Measurements from ENCODE around the gene IFNG-AS1.

Gene IFNG-AS1

DNA sequence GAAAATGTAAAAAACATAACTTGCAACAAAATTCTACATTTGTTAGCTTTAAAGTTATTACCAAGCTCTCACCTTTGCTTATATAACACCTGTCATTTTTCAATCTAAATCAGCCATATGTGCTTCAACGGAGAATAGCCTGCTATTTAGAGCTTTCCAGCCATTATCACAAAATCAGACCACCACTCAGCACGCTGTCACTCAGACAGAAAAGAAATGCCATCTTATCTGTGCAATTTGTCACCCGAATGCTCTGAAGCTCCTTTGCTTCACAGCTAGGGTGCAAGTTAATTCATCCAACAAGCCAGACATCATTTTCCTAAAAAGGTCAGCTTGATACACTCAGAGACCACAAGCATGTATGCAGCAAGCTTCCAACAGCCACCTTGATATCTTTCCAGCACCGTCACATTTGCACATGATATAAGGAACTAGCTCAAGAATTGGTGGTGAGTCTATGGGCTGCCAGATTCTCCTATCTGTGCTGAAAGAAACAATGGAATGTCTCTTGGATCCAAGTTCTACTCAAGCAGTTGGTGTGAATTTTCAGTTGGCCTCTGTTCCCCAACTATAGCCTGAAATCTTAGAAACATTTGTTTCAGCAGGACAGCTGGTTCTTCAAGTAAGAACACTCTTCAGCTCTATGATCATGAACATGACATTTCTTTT lies 20.0 kb upstream of the IFNG-AS1 start:
- no peak for DNase-seq (ENCODE audit: low read depth)
- H3K4me3 ChIP-seq (ENCODE audit: low read depth, low read length): no peak overlapping the region
- TF ChIP-seq CTCF (IDR thresholded peaks at IDR 0.05; ENCODE audit: low read depth, low read length, missing control alignments): no peak

DNA sequence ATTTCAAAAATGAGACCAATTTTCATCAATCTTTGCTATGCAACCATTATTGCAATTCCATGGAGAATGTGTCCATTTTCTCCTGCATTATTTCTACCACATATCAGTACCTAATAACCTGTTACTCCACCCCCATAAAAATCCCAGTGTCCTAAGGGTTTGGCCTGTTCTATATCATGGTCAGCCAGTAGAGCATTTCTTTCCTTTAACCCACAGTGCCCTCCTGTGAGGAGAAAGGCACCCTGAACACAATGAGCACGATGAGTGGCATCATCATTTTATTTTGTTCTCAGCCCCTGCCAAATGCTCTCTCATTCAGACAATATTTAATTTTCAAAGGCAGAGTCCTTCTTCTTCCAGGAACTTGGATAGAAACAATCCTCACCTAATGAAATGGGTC lies 11.6 kb upstream of the IFNG-AS1 start:
- TF ChIP-seq CTCF (IDR thresholded peaks at IDR 0.05; ENCODE audit: low read depth, low read length, missing control alignments): no peak
- no peak for DNase-seq (ENCODE audit: low read depth)
- H3K4me3 ChIP-seq (ENCODE audit: low read depth, low read length): no peak overlapping the region

DNA sequence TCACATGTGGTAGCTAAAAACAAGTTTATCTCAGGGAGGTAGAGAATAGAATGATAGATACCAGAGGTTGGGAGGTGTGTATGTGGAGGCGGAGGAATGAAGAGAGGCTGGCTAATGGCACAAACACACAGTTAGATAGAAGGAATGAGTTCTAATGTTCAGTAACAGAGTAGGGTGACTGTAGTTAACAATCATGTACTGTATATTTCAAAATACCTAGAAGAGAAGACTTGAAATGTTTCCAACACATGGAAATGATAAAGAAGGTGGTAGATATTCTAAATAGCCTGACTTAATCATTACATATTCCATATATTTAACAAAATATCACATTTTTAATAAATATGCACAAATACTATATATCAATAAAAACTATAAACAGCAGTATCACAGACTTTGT lies 8.9 kb upstream of the IFNG-AS1 start:
- TF ChIP-seq CTCF (IDR thresholded peaks at IDR 0.05; ENCODE audit: low read depth, low read length, missing control alignments): no peak
- DNase-seq (ENCODE audit: low read depth): no peak
- no peak overlapping the region for H3K4me3 ChIP-seq (ENCODE audit: low read depth, low read length)

DNA sequence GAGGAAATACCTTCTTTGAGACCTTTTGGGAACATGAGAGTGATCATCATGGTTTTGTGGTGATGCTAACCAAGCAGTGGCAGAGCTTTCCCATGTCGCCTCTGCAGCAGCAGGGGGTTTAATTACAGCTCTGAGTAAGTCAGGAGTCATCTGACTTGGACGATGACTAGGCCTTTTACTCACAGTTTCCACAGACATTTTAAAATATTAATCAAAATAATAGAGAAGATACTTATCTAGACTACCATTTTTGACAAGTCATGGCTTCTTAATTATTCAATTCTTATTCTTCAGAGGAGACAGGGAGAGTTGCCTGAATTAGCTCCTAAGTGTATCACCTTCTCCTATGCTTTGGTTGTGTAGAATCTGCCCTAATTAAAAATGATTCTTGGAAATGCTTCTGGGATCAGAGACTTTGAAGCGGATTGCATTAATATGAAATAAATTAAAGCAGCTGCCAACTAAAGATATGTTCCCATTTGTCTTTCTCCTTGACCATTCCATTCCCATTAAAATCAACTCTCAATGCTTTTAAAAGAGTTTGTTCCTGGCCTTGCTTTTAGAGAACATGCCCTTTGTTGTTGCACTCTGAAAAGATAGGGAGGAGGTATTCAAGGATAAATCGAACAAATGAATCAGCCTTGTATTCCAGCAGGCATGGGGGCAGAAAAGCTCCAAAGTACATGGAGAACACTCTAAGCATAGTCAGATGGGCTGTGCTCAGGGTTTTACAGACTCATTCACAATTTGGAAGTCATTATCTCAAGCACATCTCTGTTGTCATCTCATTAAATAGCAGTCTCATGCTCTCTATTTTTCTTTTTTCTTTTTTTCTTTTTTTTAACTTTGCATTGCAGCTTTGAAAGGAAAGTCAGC lies 7.7 kb upstream of the IFNG-AS1 start:
- no peak for DNase-seq (ENCODE audit: low read depth)
- no peak overlapping the region for H3K4me3 ChIP-seq (ENCODE audit: low read depth, low read length)
- no peak for TF ChIP-seq CTCF (IDR thresholded peaks at IDR 0.05; ENCODE audit: low read depth, low read length, missing control alignments)

DNA sequence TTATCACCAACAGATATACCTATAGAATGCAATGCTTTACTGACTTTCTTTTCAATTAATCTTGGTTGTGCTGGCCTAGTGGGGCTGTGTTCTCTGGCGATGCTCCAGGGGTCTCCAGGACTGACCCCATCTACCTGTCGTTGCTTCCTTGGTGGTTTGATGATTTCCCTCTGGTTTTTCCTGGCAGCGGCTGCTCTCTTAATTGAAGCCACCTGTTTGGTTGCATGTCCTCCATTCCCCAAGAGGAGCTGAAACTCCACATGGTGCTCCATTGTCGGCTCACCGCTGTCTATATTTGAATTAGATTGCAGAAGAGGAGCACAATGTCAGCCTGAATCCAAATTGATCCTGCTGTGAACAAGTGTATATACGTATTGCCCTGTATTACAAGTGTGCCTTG lies 7.1 kb upstream of the IFNG-AS1 start:
- TF ChIP-seq CTCF (IDR thresholded peaks at IDR 0.05; ENCODE audit: low read depth, low read length, missing control alignments): no peak
- no peak for DNase-seq (ENCODE audit: low read depth)
- no peak overlapping the region for H3K4me3 ChIP-seq (ENCODE audit: low read depth, low read length)

- no peak for DNase-seq (ENCODE audit: low read depth)
- TF ChIP-seq CTCF (IDR thresholded peaks at IDR 0.05; ENCODE audit: low read depth, low read length, missing control alignments): no peak
- no peak overlapping the region for H3K4me3 ChIP-seq (ENCODE audit: low read depth, low read length)
Observed at GRCh38 chr12:67986632-67987031, 2.6 kb upstream of the IFNG-AS1 start.

Measured in GM12864 (cell line).